HG03565 (cell line): ENCODE measurements around the gene PIAS4.

Experiments
- ATAC-seq: cut with Tn5 transposase; IDR thresholded peaks from one replicate; pipeline ENCODE4 v1.9.1; 2021; ENCODE audit warnings: mild to moderate bottlenecking, moderate library complexity; ENCODE audit not compliant: unreplicated experiment

The PIAS4 gene

DNA sequence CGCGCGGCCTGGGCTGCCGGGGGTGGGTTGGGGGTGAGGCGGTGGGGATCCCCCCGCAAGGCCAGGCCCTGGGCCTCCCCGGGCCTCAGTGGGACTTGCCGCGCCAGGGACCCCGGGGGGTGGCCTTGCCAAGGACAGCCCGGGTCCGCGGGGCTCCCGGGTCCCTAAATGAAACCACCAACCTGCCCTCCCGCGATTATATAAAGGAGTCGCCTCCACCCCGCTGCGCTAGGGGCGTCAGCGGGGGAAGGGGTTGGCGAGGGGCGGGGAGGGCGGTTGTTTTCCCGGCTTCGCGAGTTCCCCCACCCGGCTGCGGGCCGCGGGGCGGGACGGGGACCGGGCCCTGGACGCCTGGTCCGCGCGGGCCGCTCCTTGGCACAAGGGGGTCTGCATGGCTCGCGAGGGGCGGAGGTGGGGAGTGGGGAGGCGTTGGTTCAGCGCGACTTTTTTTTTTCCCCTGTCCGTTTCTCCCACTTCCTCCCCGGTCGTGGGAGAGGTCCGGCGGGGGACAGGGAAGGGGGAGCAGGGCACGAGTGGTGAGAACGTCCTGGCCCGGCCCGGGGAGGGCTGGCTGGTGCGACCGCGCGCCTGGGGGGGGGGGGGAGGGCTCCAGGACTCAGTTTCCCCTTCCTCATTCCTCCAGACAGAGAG, 60.0 kb downstream of the PIAS4 start:
- ATAC-seq = no peak

DNA sequence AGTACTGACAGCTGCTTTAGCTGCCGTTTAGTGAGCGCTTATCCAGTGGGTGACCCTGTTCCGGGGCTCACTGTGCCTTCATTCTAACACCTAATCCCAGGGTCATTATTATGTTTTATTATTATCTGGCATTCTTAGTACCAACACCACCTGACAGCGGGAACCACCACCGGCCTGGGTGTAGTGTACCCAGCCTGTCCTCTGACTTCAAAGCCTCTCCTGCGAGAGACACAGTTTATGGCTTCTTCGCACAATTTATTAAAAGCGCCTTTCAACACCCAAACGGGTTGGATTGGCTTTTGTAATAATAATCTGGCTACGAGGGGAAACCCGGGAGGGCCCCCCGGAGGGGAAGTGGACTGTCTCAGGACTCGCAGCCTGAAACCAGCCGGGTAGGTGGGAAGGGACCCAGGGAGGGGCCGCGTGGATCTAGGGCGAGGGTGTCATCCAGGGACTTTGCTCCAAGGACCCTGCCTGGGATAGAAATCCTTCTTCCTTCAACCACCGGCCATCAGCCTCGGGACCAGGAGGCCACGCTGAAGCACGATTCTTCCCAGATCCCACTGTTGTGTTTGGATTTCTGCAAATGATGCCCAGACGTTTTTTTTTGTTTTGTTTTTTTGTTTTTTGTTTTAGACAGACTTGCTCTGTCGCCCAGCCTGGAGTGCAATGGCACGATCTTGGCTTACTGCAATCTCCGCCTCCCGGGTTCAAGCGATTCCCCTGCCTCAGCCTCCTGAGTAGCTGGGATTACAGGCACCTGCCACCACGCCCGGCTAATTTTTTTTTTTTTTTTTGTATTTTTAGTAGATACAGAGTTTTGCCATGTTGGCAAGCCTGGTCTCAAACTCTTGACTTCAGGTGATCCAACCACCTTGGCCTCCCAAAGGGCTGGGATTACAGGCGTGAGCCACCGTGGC, 60.8 kb downstream of the PIAS4 start:
- ATAC-seq = no peak

DNA sequence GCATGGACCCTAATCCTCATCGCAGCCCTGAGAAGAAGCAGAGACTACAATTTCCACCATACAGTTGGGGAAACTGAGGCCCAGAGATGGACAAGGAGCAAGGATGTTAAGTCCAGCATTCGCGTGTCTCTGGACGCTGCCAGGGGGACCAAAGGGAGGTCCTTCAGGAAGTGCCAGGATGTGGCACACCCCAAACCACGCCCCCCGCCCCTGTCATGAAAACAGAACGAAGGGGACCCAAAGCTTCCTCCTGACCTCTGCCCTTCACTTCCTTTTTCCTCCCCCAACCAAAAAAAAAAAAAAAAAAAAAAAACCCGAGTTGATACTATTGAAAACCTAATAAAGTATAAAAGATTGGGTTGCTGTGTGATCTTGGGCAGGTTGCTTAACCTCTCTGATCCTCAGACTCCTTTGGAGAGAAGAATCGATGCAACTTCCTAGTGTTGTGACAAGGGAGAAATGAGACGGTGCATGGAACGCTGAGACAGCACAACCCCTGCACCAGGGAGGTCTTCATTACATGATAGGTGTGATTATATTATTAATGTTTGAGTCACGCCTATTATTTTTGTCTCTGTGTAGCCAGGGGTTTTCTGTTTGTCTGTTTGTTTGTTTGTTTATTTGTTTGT, 61.9 kb downstream of the PIAS4 start:
- ATAC-seq = no peak

GRCh38 chr19:4071610-4072009, 64.1 kb downstream of the PIAS4 start:
- ATAC-seq = no peak

- ATAC-seq = no peak
Observed at GRCh38 chr19:4075373-4075772, 67.8 kb downstream of the PIAS4 start.

DNA sequence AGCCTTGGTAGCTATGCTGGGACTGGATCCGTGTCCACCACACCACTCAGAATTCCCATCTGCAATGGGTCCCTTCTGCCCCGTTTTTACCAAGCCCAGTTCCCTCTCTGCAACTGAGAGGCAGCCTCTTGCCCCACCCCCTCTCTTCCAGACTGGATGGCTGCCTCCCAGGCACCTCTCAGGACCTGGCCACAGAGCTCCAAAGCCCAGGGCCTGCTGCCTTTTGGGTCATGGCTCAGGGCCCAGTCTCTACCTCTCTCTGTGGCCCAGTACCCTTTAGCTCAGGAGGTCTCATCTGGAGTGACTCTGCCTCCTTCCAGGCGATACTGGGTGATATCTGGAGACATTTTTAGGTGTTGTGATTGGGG, 69.5 kb downstream of the PIAS4 start:
- no peak for ATAC-seq

- ATAC-seq = no peak
Observed at GRCh38 chr19:4077800-4078684, 70.5 kb downstream of the PIAS4 start.

DNA sequence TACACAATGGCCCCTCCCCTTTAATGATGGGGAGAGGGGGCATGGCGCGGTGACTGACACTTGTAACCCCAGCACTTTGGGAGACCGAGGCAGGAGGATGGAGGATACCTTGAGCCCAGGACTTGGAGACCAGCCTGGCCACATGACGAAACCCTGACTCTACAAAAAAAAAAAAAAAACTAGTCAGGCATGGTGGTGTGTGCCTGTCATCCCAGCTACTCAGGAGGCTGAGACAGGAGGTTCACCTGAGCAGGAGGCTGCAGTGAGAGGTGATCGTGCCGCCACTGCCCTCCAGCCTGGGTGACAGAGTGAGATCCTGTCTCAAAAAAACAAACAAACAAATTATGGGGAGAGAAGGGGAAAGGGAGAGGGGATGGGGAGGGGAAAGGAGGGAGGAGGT, 72.9 kb downstream of the PIAS4 start:
- ATAC-seq = no peak

DNA sequence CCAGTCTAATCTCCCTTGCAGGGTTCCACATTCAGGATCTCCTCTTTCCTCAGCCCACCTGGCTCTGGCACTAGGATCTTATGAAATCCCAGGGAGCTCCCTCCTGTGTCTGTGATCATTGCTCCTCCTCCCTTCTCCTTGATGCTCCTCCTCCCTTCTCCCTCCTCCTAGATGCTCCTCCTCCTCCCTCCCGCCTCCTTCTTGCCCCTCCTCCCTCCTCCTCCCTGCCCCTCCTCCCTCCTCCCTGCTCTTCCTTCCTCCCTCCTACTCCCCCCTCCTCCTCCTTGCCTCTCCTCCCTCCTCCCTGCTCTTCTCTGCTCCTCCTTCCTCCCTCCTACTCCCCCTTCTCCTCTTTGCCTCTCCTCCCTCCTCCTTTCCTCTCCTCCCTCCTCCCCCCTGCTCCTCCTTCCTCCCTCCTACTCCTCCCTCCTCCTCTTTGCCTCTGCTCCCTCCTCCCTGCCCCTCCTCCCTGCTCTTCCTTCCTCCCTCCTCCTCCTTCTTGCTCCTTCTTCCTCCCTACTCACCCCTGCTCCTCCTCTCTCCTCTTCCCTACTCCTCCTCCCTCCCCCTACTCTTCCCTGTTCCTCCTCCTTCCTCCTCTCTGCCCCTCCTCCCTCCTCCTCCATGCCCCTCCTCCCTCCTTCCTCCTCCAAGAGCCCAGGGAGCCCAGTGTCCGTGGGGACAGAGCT, 74.0 kb downstream of the PIAS4 start:
- no peak for ATAC-seq

DNA sequence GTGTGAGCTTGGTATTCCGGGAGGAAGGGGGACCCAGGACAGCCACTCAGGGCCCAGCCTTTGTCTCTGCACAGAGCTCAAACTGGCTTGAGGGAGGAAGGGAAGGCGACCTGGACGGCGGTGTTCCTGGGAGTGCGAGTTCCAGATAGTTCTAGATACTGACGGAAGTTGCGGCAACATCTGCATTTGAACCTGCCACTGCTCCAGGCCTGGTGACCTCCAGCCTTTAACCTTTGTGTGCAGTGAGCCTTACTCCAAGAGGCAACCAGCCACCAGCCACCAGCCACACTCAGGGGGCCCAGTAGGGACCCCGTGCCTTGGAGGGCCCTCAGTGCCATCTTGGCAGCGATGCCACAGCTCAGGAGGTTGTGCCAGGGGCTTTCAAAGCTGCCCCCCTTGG, 74.6 kb downstream of the PIAS4 start:
- ATAC-seq = no peak

DNA sequence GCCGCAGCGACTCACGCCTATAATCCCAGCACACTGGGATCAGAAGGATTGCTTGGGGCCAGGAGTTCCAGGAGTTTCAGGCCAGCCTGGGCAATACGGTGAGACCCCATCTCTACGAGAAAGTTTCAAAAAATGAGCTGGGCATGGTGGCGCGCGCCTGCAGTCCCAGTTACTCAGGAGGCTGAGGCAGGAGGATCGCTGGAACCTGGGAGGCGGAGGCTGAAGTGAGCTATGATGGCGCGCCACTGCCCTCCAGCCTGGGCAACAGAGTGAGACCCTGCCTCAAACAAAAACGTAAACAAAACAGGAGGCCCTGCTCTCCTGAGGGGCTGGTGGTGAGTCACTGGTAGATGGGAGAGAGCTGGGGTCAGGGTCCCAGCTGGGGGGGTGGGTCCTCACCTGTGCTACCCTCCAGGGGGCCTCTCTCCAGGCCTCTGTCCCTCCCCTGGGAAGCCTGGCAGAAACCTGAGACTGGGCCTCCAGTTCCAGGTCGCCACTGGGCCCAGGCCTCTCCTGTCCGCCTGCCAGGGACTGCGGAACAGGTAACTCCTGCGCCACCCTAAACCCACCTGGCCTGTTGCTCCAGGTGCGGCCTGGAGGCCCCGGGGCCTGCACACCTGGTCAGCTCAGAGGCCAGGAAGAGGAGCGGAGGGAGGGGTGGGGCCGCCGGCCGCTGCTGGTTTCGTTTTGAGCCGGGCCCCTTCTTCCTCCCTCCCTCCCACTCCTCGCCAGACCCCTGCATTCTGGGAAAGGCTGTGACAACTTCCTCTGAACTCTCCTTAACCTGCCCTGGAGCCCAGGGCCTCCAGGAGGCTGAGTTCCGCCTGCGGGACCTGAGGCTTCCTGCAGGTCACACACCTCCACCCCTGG, 76.4 kb downstream of the PIAS4 start:
- ATAC-seq = no peak

GRCh38 chr19:4084547-4084877, 77.0 kb downstream of the PIAS4 start:
- ATAC-seq = no peak

GRCh38 chr19:4086411-4086867, 78.9 kb downstream of the PIAS4 start:
- ATAC-seq = no peak

GRCh38 chr19:4087787-4088679, 80.5 kb downstream of the PIAS4 start:
- no peak for ATAC-seq

- no peak for ATAC-seq
Observed at GRCh38 chr19:4088975-4089374, 81.4 kb downstream of the PIAS4 start.
